OCI-LY7 (cell line): ENCODE data around the gene CENPA. TPM values are rescaled to one million over a fixed set of nuclear protein-coding genes. Genes with fewer than 3 reads are reported as not detected.
"Not testable (repeated sequence)": the region's sequence is repeated elsewhere in the genome, so short reads cannot be mapped to it uniquely, and the experiment has no call there.

ENCODE experiments used
- BruUV-seq: library from RNA; stranded (reverse); fragments of 400-500 nt; replicated peaks from 2 replicates; lab custom pipeline; 2021; lab: Mats Ljungman, UMichigan
- CTCF ChIA-PET: fragments of 300-600 bp; sonication (Branson Sonifier 250); formaldehyde crosslinking; loops from one replicate; lab custom pipeline; 2022; ENCODE audit warnings: antibody characterized with exemption; ENCODE audit not compliant: unreplicated experiment; lab: Charles Lee
- POLR2A ChIA-PET: fragments of 300-600 bp; sonication (Branson Sonifier 250); formaldehyde crosslinking; loops from one replicate; lab custom pipeline; 2022; ENCODE audit warnings: antibody characterized with exemption; lab: Charles Lee
- DNase-seq: peaks from one replicate; pipeline ENCODE4 v3.0.0-alpha.2; 2015; ENCODE audit warnings: low spot score
- H2AFZ ChIP-seq: fragments of 200-600 bp; sonication (generic), shearing (Covaris generic); 2 replicates; pipeline ENCODE4 v1.6.1; 2014; ENCODE audit warnings: mild to moderate bottlenecking, antibody characterized with exemption, low read length, moderate library complexity
- H3K27ac ChIP-seq: fragments of 200-600 bp; sonication (generic); 2 replicates; pipeline ENCODE4 v1.5.1; 2014; ENCODE audit warnings: mixed run types, low read depth, mild to moderate bottlenecking, moderate library complexity, low read length, inconsistent platforms; ENCODE audit not compliant: poor library complexity, severe bottlenecking
- H3K36me3 ChIP-seq: fragments of 200-600 bp; sonication (generic); 2 replicates; pipeline ENCODE4 v1.6.1; 2014; ENCODE audit warnings: mild to moderate bottlenecking, antibody characterized with exemption, low read length, moderate library complexity, mixed read lengths; ENCODE audit not compliant: insufficient read depth
- H3K4me1 ChIP-seq: fragments of 200-600 bp; sonication (generic); 2 replicates; pipeline ENCODE4 v1.5.1; 2014; ENCODE audit warnings: mild to moderate bottlenecking, low read length; ENCODE audit not compliant: insufficient read depth, poor library complexity, severe bottlenecking
- H3K4me2 ChIP-seq: fragments of 200-600 bp; sonication (generic); 2 replicates; pipeline ENCODE4 v1.6.1; 2014; ENCODE audit warnings: mild to moderate bottlenecking, low read length
- H3K4me3 ChIP-seq: fragments of 200-600 bp; sonication (generic); 2 replicates; pipeline ENCODE4 v1.5.1; 2014; ENCODE audit warnings: mild to moderate bottlenecking, low read depth, low read length; ENCODE audit not compliant: poor library complexity, severe bottlenecking
- H3K79me2 ChIP-seq: fragments of 200-600 bp; sonication (generic); 2 replicates; pipeline ENCODE4 v1.6.1; 2016; ENCODE audit warnings: low read depth, mild to moderate bottlenecking, low read length, moderate library complexity, mixed read lengths; ENCODE audit not compliant: insufficient read depth
- H3K9me2 ChIP-seq: fragments of 200-600 bp; sonication (generic); 2 replicates; pipeline ENCODE4 v1.6.1; 2016; ENCODE audit warnings: mild to moderate bottlenecking, low read length, mixed read lengths; ENCODE audit not compliant: insufficient read depth
- H3K9me3 ChIP-seq: fragments of 200-600 bp; sonication (generic); 2 replicates; pipeline ENCODE4 v1.6.1; 2014; ENCODE audit warnings: mild to moderate bottlenecking, mixed run types, low read length, mixed read lengths
- H4K20me1 ChIP-seq: fragments of 200-600 bp; sonication (generic); 2 replicates; pipeline ENCODE4 v1.6.1; 2014; ENCODE audit warnings: mild to moderate bottlenecking, antibody characterized with exemption, low read length, moderate library complexity, mixed read lengths; ENCODE audit not compliant: insufficient read depth
- EZH2phosphoT487 ChIP-seq: fragments of 200-600 bp; sonication (generic); IDR thresholded peaks from 2 replicates; pipeline ENCODE4 v1.6.1; 2018; ENCODE audit warnings: low read depth, borderline replicate concordance, mild to moderate bottlenecking, mixed run types, antibody characterized with exemption, low read length, moderate library complexity, mixed read lengths
- intact Hi-C: fragments of 100-400 bp; cut with micrococcal nuclease; formaldehyde crosslinking; loops from one replicate; pipeline ENCODE4 v1.10.0; 2022; ENCODE audit not compliant: unreplicated experiment
- total RNA-seq, 2 experiments: library from RNA; depleted of rRNA in 1 of 2; stranded (reverse); fragments of >200 nt in 1 of 2; shearing (Covaris generic) in 1 of 2; gene quantifications; 2 replicates each; pipeline ENCODE4 v1.2.3, GENCODE V29; 2014 to 2022
- TF ChIP-seq, protein P1 (sequence below): fragments of 200-600 bp; sonication (generic); conservative IDR thresholded peaks from 2 replicates; pipeline ENCODE4 v1.5.1; 2014; ENCODE audit warnings: mild to moderate bottlenecking, antibody characterized with exemption, low read length, moderate library complexity, mixed read lengths

Gene CENPA
- total RNA-seq, 2 experiments from 2014 or later: 48.2 to 63.6 TPM

DNA sequence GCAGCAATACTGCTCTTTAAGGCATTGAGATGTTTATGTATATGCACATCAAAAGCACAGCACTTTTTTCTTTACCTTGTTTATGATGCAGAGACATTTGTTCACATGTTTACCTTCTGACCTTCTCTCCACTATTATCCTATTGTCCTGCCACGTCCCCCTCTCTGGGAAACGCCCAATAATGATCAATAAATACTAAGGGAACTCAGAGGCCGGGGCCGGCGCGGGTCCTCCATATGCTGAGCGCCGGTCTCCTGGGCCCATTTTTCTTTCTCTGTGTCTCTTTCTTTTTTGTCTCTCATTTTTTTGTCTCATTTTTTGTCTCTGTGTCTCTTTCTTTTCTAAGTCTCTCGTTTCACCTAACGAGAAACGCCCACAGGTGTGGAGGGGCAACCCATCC lies 35.4 kb upstream of the CENPA start:
- peak overlapping the region; percentile 84 for H3K4me2 ChIP-seq
- peak overlapping the region; percentile 23 for H3K27ac ChIP-seq
- H4K20me1 ChIP-seq, H3K36me3 ChIP-seq, H3K9me3 ChIP-seq, H3K9me2 ChIP-seq, CTCF ChIA-PET, H3K79me2 ChIP-seq, DNase-seq, intact Hi-C loops: not testable (repeated sequence)
- peaks cover 54% of the 10 kb centered on the region for H3K4me1 ChIP-seq
- BruUV-seq: TSS peak; percentile 88
- POLR2A ChIA-PET: interaction anchor here (0.6 kb wide), 1 partner anchor 158 kb away, joined by 3 read pairs; no protein-coding TSS in a partner anchor
- peak overlapping the region; percentile 65 for H3K4me3 ChIP-seq
- H2AFZ ChIP-seq: peak overlapping the region; percentile 83; the same call in 1 of the 2 replicates

DNA sequence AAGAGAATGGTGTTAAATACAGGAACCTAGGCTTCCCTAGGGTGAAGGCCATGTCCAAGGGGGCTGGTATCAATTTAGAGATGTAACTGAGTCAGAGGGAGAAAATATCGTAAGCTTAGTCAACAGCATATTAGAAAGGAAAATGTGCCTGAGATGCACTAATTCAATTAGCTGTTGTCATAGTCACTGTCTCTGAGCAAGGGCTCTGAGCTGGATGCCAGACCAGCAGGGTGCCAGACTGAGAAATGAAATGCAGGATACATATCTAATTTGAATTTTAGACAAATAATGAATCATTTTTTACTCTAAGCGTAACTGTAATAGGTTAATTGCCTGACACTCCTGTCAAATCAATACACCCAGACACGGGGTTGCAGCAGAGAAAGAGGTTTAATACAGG lies 33.2 kb upstream of the CENPA start:
- no peaks in the 10 kb centered on the region for H4K20me1 ChIP-seq
- H3K9me3 ChIP-seq: no peaks in the 10 kb centered on the region
- peaks cover 8% of the 10 kb centered on the region; the same call in 1 of the 2 replicates for H3K79me2 ChIP-seq
- no peak overlapping the region for H3K4me3 ChIP-seq
- BruUV-seq: no TSS peak
- H3K4me2 ChIP-seq: peak overlapping the region; percentile 17; the same call in 1 of the 2 replicates
- DNase-seq: no peak
- intact Hi-C loops: no loop called here
- TF ChIP-seq, protein P1, sequence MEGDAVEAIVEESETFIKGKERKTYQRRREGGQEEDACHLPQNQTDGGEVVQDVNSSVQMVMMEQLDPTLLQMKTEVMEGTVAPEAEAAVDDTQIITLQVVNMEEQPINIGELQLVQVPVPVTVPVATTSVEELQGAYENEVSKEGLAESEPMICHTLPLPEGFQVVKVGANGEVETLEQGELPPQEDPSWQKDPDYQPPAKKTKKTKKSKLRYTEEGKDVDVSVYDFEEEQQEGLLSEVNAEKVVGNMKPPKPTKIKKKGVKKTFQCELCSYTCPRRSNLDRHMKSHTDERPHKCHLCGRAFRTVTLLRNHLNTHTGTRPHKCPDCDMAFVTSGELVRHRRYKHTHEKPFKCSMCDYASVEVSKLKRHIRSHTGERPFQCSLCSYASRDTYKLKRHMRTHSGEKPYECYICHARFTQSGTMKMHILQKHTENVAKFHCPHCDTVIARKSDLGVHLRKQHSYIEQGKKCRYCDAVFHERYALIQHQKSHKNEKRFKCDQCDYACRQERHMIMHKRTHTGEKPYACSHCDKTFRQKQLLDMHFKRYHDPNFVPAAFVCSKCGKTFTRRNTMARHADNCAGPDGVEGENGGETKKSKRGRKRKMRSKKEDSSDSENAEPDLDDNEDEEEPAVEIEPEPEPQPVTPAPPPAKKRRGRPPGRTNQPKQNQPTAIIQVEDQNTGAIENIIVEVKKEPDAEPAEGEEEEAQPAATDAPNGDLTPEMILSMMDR: no peak
- TF ChIP-seq EZH2phosphoT487: no peak
- H2AFZ ChIP-seq: no peak overlapping the region
- H3K36me3 ChIP-seq: no peaks in the 10 kb centered on the region; the same call in 1 of the 2 replicates
- H3K9me2 ChIP-seq: no peaks in the 10 kb centered on the region
- CTCF ChIA-PET: no interaction called here
- POLR2A ChIA-PET: no interaction called here
- H3K4me1 ChIP-seq: peaks cover 56% of the 10 kb centered on the region
- no peak overlapping the region for H3K27ac ChIP-seq

- TF ChIP-seq EZH2phosphoT487: no peak
- TF ChIP-seq, protein P1: no peak
- ChIA-PET POLR2A (interaction anchor here (0.6 kb wide), 2 partner anchors 9 to 367 kb away, joined by 3 to 6 read pairs; no protein-coding TSS in a partner anchor), CTCF (no interaction called here)
- H2AFZ ChIP-seq: no peak overlapping the region
- H3K9me2 ChIP-seq: no peaks in the 10 kb centered on the region
- peaks cover 8% of the 10 kb centered on the region; the same call in 1 of the 2 replicates for H3K79me2 ChIP-seq
- H3K36me3 ChIP-seq: no peaks in the 10 kb centered on the region; the same call in 1 of the 2 replicates
- H4K20me1 ChIP-seq: no peaks in the 10 kb centered on the region
- no TSS peak for BruUV-seq
- H3K9me3 ChIP-seq: no peaks in the 10 kb centered on the region
- H3K4me1 ChIP-seq: peaks cover 53% of the 10 kb centered on the region
- H3K27ac ChIP-seq: no peak overlapping the region
- H3K4me2 ChIP-seq: no peak overlapping the region
- DNase-seq: no peak
- H3K4me3 ChIP-seq: no peak overlapping the region
- intact Hi-C loops: no loop called here
Measured at GRCh38 chr2:26754539-26754938, 31.3 kb upstream of the CENPA start.
